ENCODE data around the gene COBL.

COBL gene

DNA sequence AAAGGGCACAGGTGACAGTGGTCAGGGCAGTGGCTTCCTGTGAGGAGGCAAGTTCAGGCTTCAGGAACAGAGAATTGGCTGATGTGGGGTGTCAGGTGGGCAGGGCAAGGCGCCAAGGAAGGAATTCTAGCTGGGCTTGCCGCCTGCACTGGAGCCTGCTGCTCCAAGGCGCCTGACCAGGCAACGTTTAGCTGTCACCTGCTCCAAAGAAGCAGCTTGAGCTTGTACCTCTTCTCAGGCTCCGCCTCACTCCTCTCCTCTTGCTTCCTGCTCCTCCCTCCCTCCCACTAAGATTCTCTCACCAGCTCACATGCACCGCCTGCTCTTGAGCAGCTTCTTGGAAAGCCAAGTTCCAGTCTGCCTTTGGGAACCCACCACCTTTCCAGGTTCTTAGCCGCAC lies 346.5 kb downstream of the COBL start:
- DNase-seq: no peak
